LNCaP clone FGC (cell line): Measurements from ENCODE around the gene SUCLG2.
A peak's percentile ranks its signal among the peaks of the same experiment; 100 is the strongest.

Source experiments
- DNase-seq: peaks from one replicate; pipeline ENCODE4 v3.0.0-alpha.2; 2011; ENCODE audit warnings: low read depth
- H3K4me3 ChIP-seq: 2 replicates; pipeline ENCODE4 v1.5.1; 2011; ENCODE audit warnings: mild to moderate bottlenecking, low read depth, low read length, control low read depth
- CTCF ChIP-seq: IDR thresholded peaks from 2 replicates; pipeline ENCODE4 v1.5.1; 2012; ENCODE audit warnings: mild to moderate bottlenecking; ENCODE audit not compliant: control insufficient read depth, insufficient read depth; ENCODE audit errors: extremely low read depth

SUCLG2 gene

GRCh38 chr3:67423722-67424121 is 230.7 kb downstream of the SUCLG2 start:
- TF ChIP-seq CTCF, result no peak
- DNase-seq, result no peak

GRCh38 chr3:67421912-67422311 is 232.5 kb downstream of the SUCLG2 start:
- no peak overlapping the region for H3K4me3 ChIP-seq
- no peak for TF ChIP-seq CTCF
- DNase-seq, result no peak

More at GRCh38 chr3:67423722-67424121, 230.7 kb downstream of the SUCLG2 start:
- no peak overlapping the region for H3K4me3 ChIP-seq

GRCh38 chr3:67419779-67420178 is 234.6 kb downstream of the SUCLG2 start:
- DNase-seq, result no peak
- TF ChIP-seq CTCF, result no peak
- H3K4me3 ChIP-seq, result no peak overlapping the region

- DNase-seq, result no peak
- no peak for TF ChIP-seq CTCF
- no peak overlapping the region for H3K4me3 ChIP-seq
Observed at GRCh38 chr3:67419218-67419529, 235.2 kb downstream of the SUCLG2 start.

- DNase-seq, result no peak
- TF ChIP-seq CTCF, result no peak
- no peak overlapping the region for H3K4me3 ChIP-seq
Observed at GRCh38 chr3:67418426-67419217, 235.8 kb downstream of the SUCLG2 start.

- DNase-seq, result no peak
- peak; percentile 19; the same call in 1 of the 2 replicates for TF ChIP-seq CTCF
- no peak overlapping the region for H3K4me3 ChIP-seq
Observed at GRCh38 chr3:67416703-67417102, 237.7 kb downstream of the SUCLG2 start.

- DNase-seq, result no peak
- TF ChIP-seq CTCF, result no peak
- H3K4me3 ChIP-seq, result no peak overlapping the region
Observed at GRCh38 chr3:67415511-67415910, 238.9 kb downstream of the SUCLG2 start.
